ENCODE results near the gene KRT13. TPM values are rescaled to one million over a fixed set of nuclear protein-coding genes. Genes with fewer than 3 reads are reported as not detected.

The KRT13 gene
- total RNA-seq: not detected in 2 replicates
- not detected for total RNA-seq (2013)
- not detected in 2 replicates for polyA plus RNA-seq
- polyA minus RNA-seq: not detected in 2 replicates

- CTCF ChIA-PET: no interaction called here
- no peaks in the 10 kb centered on the region for H3K27me3 ChIP-seq (replicated peaks in 1 of 4; ENCODE audit: control extremely low read depth in 1 of 4, control insufficient read depth in 3 of 4, insufficient read depth in 4 of 4, low read length in 3 of 4)
- intact Hi-C loops (cut with micrococcal nuclease): no loop called here
- DNase-seq (no peak), ATAC-seq (ENCODE audit: low read depth) (no peak)
- H3K4me3 ChIP-seq (ENCODE audit: control extremely low read depth in 1 of 5, extremely low read depth in 1 of 5, insufficient read depth in 1 of 5, low read depth in 2 of 5, low read length in 4 of 5): no peak within 1 kb of the TSS
- H3K9me3 ChIP-seq (ENCODE audit: control extremely low read depth in 1 of 3, control insufficient read depth in 2 of 3, insufficient read depth in 1 of 3, low read length in 2 of 3): no peaks in the 10 kb centered on the region
- H3K4me2 ChIP-seq (replicated peaks; ENCODE audit: low read depth, low read length, poor library complexity, severe bottlenecking): no peak within 1 kb of the TSS
- 89% methylated on average over 16 of the region's 17 CpGs for WGBS (ENCODE audit: insufficient coverage)
- Mint-ChIP-seq H3K4me1 (peaks cover 3% of the 10 kb centered on the region), H3K9me3 (ENCODE audit: insufficient read depth) (no peaks in the 10 kb centered on the region), H3K27ac (no peak within 1 kb of the TSS), H3K4me3 (no peak within 1 kb of the TSS), H3K27me3 (peaks cover 8% of the 10 kb centered on the region)
- POLR2A ChIA-PET: no interaction called here
- H3K27ac ChIP-seq (ENCODE audit: low read length in 2 of 2): no peak within 1 kb of the TSS
- peaks cover 0 to 3% of the 10 kb centered on the region in 2 donors for H3K4me1 ChIP-seq (ENCODE audit: control insufficient read depth in 2 of 2, insufficient read depth in 2 of 2, low read length in 2 of 2)
- no peak for TF ChIP-seq EZH2 (IDR thresholded peaks at IDR 0.05; ENCODE audit: borderline replicate concordance, insufficient read depth, low read depth, low read length, poor library complexity, severe bottlenecking)
- TF ChIP-seq, protein P1, sequence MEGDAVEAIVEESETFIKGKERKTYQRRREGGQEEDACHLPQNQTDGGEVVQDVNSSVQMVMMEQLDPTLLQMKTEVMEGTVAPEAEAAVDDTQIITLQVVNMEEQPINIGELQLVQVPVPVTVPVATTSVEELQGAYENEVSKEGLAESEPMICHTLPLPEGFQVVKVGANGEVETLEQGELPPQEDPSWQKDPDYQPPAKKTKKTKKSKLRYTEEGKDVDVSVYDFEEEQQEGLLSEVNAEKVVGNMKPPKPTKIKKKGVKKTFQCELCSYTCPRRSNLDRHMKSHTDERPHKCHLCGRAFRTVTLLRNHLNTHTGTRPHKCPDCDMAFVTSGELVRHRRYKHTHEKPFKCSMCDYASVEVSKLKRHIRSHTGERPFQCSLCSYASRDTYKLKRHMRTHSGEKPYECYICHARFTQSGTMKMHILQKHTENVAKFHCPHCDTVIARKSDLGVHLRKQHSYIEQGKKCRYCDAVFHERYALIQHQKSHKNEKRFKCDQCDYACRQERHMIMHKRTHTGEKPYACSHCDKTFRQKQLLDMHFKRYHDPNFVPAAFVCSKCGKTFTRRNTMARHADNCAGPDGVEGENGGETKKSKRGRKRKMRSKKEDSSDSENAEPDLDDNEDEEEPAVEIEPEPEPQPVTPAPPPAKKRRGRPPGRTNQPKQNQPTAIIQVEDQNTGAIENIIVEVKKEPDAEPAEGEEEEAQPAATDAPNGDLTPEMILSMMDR (IDR thresholded peaks at IDR 0.05): no peak
- H3K9ac ChIP-seq (ENCODE audit: low read length): no peak within 1 kb of the TSS
- H2AFZ ChIP-seq (ENCODE audit: insufficient read depth, low read depth, low read length, poor library complexity, severe bottlenecking): no peak within 1 kb of the TSS
- H3K79me2 ChIP-seq (ENCODE audit: control insufficient read depth, insufficient read depth, low read length): no peaks in the 10 kb centered on the region
- no peaks in the 10 kb centered on the region for H4K20me1 ChIP-seq (ENCODE audit: control insufficient read depth, insufficient read depth, low read length, poor library complexity, severe bottlenecking)
- no peaks in the 10 kb centered on the region for H3K36me3 ChIP-seq (replicated peaks in 1 of 2; ENCODE audit: control extremely low read depth in 1 of 2, control insufficient read depth in 1 of 2, extremely low read depth in 1 of 2, insufficient read depth in 2 of 2, low read length in 1 of 2)
Measured at GRCh38 chr17:41505007-41505808, at the start of gene KRT13. KRT13 (minus strand) TSS chr17:41505612; CDS start chr17:41505550, 62 bp downstream.

DNA sequence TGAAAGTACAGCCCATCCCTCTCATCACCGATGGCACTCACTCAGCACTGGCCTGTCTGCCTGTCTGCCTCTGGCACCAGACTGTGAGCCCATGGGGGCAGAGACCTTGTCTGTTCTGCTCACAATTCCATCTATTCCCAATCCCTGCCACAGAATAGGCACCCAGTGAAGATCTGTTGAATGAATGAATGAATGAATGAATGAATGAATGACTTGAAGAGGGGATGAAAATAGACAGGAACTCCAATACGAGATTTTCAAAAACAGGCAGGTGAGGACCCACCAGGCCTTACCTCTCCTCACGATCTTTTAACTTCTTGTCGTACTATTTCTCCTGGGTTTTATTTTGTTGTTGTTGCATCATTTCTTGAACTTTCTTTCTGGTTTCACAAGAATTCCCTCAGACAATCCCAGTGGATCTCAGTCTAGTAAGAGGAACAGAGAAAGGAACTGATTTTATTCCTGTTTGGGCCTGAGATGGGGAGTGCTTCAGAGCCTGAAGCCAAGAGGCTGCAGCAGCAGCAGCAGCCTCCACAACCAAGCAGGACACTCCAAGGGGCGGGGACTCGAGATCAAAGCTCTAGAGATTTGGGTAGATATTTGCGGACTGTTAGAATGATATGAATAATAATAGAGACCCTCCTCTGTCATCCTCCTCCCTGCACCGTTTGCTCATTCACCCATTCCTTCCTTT is 48.7 kb upstream of the KRT13 start:
- H3K27me3 Mint-ChIP-seq: peaks cover 56% of the 10 kb centered on the region
- H3K9me3 ChIP-seq (ENCODE audit: control extremely low read depth in 1 of 3, control insufficient read depth in 2 of 3, insufficient read depth in 1 of 3, low read length in 2 of 3): no peaks in the 10 kb centered on the region
- no peak for ATAC-seq (ENCODE audit: low read depth)

More for the DNA sequence above, 48.7 kb upstream of the KRT13 start:
- H3K9me3 Mint-ChIP-seq (ENCODE audit: insufficient read depth): no peaks in the 10 kb centered on the region
- no peak overlapping the region for H3K4me3 Mint-ChIP-seq
- peaks cover 5% of the 10 kb centered on the region for H3K4me1 Mint-ChIP-seq
- WGBS (ENCODE audit: insufficient coverage): 93% methylated on average over 2 of the region's 8 CpGs
- Histone ChIP-seq H3K9ac (ENCODE audit: low read length) (no peak overlapping the region), H3K4me2 (replicated peaks; ENCODE audit: low read depth, low read length, poor library complexity, severe bottlenecking) (no peak overlapping the region), H2AFZ (ENCODE audit: insufficient read depth, low read depth, low read length, poor library complexity, severe bottlenecking) (no peak overlapping the region), H3K79me2 (ENCODE audit: control insufficient read depth, insufficient read depth, low read length) (no peaks in the 10 kb centered on the region), H3K36me3 (replicated peaks in 1 of 2; ENCODE audit: control extremely low read depth in 1 of 2, control insufficient read depth in 1 of 2, extremely low read depth in 1 of 2, insufficient read depth in 2 of 2, low read length in 1 of 2) (no peaks in the 10 kb centered on the region), H3K4me1 (ENCODE audit: control insufficient read depth in 2 of 2, insufficient read depth in 2 of 2, low read length in 2 of 2) (peaks cover 1 to 4% of the 10 kb centered on the region in 2 donors), H4K20me1 (ENCODE audit: control insufficient read depth, insufficient read depth, low read length, poor library complexity, severe bottlenecking) (no peaks in the 10 kb centered on the region), H3K4me3 (ENCODE audit: control extremely low read depth in 1 of 5, extremely low read depth in 1 of 5, insufficient read depth in 1 of 5, low read depth in 2 of 5, low read length in 4 of 5) (no peak overlapping the region), H3K27ac (ENCODE audit: low read length in 2 of 2) (no peak overlapping the region), H3K27me3 (replicated peaks in 1 of 4; ENCODE audit: control extremely low read depth in 1 of 4, control insufficient read depth in 3 of 4, insufficient read depth in 4 of 4, low read length in 3 of 4) (peaks cover 0 to 31% (median 3%) of the 10 kb centered on the region in 4 experiments)
- TF ChIP-seq EZH2 (IDR thresholded peaks at IDR 0.05; ENCODE audit: borderline replicate concordance, insufficient read depth, low read depth, low read length, poor library complexity, severe bottlenecking): no peak
- TF ChIP-seq, protein P1 (IDR thresholded peaks at IDR 0.05): no peak
- no peak overlapping the region for H3K27ac Mint-ChIP-seq
- ChIA-PET CTCF (no interaction called here), POLR2A (no interaction called here)
- intact Hi-C loops (cut with micrococcal nuclease): no loop called here
- no peak for DNase-seq

All from B cell (primary cell).